NCI-H2107 treated with DMSO at 0.1 percent for 48 hours (cell line): ENCODE measurements around the gene CNOT2.

Source experiments
- DNase-seq: peaks from one replicate; lab custom pipeline; 2025; ENCODE audit not compliant: unreplicated experiment; lab: John Stamatoyannopoulos, UW

The CNOT2 gene, protein sequence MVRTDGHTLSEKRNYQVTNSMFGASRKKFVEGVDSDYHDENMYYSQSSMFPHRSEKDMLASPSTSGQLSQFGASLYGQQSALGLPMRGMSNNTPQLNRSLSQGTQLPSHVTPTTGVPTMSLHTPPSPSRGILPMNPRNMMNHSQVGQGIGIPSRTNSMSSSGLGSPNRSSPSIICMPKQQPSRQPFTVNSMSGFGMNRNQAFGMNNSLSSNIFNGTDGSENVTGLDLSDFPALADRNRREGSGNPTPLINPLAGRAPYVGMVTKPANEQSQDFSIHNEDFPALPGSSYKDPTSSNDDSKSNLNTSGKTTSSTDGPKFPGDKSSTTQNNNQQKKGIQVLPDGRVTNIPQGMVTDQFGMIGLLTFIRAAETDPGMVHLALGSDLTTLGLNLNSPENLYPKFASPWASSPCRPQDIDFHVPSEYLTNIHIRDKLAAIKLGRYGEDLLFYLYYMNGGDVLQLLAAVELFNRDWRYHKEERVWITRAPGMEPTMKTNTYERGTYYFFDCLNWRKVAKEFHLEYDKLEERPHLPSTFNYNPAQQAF

DNA sequence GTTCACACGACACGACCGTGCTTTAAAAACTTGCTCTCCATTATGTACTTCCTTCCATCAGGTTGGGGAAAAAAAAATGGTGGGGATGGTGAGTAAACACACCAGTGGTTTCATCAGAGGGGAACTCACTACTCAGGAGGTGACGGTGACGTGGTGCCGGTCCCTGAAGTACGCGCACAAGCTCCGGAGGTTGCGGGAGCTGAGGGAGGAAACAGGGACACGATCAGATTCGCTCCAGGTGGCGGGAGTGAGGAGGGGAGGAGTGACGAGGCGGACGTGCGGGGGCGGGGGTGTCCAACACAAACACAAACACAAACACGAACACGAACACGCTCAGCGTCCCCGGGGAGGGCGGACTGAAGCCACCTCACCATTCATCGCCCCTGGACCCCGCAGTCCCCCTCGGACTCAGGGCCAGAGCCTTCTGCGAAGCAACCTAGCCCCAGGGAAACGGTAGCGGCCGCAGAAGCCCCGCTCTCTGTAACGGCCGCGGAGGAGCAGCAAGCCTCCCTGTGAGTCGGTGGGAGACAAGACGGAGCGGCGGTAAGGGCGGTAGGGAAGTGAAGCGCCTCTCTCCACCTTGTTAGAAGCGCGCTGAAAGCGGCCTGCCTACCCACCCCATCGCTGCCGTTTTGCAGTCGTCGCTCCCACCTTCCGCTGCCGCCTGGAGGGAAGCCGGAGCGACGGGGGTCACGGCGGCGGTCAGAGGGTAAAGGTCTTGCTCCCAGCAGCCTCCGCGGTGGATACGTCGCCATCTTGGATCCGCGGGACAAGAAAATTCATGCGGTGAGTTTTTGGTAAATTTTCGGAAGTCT, at the start of gene CNOT2:
TSS of gene CNOT2 (plus strand) at position 739 of the 815 bp plus-strand sequence. CDS start 34,794 bp downstream, outside the sequence.
- DNase-seq, result peak; percentile 72

DNA sequence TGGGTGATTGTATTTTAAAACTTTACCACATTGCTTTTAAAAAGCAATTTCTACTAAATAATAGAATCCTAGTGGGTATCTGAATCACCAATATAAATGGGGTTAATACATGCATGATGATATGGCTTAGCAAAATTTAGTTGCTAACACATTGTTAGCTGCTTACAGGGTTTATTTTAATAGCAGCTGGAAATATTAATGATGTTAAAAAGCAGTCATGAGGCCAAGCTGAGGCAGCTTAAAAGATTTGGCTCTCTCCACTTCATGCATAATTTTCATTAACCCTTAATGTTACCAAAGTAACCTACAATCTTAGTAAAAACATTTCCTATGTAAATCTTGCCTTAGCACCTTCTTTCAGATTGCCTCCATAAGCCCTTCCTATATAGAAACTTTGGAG, 49.2 kb upstream of the CNOT2 start:
- no peak for DNase-seq

DNA sequence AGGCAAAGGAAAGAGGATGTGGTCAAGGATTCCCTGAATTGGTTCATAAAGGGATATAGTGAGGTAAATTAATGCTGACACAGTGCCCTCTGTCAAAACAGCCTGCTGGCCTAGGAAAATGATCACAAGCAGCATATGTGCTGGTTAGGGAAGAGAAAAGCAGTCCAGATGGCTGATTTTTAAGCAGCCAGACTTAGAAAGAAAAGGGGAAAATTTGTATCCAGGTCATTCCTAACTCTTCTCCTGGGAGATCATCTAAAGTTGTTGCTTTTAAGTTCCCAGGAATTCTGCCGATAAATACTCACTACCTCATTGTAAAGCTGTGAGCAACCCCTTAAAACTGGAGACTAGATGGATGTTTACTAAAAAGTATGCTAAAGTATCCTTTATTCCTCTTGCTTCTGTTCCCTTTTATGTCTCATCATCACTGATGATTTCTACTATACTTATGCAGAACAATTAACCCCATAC, 46.4 kb upstream of the CNOT2 start:
- DNase-seq, result no peak

DNA sequence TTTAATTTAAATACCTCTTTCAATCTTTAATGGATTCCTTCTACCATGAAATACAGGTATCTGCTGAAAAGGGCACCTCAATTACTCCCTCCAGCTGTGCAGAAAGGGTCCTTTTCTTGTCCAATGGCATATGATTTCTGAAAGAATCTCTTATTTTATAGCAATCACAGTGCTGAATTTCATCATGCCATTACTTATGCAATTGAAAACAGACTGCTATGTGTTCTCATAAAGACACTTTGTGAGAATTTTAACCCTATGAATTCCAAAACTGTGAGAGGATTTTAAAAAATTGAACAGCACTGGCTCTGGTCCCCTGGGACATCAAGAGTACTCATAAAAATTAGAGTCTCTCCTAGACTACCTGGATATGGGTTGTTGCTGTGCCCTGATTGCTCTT, 45.9 kb upstream of the CNOT2 start:
- DNase-seq, result no peak

DNA sequence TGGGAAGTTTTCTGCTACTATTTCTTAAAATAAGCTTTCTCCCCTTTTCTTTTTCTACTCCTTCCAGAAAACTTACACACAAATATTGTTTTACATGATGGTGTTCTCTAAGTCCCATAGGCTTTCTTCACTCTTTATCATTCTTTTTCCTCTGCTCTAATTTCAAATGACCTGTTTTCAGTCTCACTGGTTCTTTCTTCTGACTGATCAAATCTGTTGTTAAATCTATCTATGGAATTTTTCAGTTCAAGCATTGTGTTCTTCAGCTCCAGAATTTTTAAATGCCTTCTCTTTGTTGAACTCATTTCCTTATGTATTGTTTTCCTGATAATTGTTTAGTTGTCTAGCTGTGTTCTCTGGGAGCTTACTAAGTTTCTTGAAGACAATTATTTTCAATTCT, 29.5 kb upstream of the CNOT2 start:
- DNase-seq, result no peak

DNA sequence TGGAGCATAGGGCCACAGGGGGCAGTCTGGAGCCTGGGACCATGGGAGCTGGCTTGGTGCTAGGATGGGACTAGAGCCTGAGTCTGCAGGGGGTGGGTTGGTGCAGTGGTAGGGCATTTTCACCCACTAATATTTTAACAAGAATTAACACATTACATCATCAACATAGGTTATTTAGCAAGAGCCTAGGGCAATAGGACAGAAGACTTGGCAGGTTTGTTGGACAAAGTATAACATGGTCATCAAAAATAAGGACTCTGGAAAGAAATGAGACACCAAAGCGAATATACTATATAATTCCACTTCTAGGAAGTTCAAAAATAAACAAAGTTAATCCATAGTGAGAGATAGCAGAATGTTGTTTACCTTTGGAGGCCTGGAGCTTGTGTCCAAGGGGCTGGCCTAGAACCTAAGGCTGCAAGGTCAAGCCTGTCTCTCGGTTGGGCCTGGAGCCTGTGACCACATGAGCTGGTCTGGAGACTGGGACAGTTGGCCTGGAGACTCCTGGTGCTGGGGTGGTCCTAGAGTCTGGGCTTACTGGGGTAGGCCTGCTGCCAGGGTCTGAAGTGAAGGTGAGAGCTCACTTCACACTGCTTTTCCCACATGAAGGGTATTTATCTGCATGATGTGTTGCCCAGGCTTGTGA, 28.1 kb upstream of the CNOT2 start:
- no peak for DNase-seq

DNA sequence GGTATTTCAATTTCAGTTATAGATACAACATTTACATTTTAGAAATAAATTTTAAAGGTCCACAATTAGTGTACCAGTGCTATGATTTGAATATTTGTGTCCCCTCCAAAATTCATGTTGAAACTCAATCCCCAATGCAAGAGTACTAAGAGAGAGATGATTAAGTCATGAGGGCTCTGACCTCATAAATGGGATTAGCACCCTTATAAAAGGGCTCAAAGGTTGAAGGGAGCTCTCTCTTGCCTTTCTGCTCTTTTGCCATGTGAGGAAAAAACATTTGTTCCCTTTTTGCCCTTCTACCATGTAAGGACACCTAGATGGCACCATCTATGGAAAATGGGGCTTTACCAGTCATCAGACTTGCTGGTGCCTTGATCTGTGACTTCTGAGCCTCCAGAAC, 25.8 kb upstream of the CNOT2 start:
- DNase-seq, result no peak

DNA sequence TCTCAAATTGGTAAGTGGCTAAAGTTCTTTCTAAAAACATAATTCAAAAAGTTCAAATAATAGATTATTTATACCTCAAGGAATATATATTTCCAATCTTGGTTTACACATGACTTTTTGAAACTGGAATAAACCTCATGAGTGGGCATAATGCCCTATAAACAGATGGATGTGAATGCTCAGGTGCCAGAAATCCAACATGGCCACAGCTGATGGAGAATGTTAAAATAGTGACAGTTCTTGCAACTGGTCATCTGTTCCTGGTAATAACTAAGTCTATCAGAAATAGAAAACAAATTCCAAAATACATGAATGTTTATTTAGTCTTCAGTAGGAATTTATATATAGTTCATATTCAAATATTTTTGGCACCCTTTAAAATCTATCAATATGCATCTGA, 21.6 kb upstream of the CNOT2 start:
- no peak for DNase-seq

DNA sequence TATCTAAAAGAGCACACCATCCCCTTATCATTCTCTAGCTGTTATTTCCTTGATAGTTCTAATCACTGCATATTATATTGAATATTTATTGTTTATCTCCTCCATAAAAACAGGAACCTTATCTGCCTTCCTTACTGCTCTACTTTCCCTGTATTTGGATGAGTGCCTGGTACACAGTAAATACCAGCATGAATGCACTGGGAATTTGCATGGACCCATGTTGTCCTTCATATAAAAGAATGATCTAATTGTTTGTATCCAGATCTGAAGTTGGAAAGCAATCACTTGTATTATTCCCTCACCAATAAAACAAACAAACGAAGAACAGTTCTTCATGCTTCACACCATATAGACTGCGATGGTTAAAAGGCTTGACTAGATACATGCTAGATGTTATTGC, 15.3 kb upstream of the CNOT2 start:
- no peak for DNase-seq

DNA sequence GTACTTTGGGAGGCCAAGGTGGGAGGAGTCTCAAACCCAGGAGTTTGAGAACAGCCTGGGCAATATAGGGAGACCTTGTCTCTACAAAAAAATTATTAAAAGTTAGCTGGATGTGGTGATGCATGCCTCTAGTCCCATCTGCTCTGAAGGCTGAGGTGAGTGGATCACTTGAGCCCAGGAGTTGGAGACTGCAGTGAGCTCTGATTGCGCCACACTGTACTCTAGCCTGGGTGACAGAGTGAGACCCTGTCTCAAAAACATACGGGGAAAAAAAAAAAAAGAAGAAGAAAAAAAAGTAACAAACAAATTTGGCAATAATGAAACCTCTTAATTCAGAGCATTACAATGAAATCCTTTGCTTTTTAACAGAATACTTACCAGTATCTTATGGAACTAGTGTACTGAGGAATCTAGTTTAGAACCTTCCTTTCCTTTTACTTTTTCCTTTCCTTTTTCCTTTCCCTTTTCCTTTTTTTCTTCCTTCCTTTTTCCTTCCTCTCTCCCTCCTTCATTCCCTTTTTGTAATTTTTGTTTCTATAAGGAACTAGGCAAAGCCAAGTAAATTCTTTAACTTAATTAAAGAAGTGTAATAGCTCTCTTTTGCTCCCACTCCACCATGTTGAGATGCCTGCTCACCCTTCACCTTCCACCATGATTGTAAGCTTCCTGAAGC, 12.2 kb upstream of the CNOT2 start:
- DNase-seq, result no peak

DNA sequence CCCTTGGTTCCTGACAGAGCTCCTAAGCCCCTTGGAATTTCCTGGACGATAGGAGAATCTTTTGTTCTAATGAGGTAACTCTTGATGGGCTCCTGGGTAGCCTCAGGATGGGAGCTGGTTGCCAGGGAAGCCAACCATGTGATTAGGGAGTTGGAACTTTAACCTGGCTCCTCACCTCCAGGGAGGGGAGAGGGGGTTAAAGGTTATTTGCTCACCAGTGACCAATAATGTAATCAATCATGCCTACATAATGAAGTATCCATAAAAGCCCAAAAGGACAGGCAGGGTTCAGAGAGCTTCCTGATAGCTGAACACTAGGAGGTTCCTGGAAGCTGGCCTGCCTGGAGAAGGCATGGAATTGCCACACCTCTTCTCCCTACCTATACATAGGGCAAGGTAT, 6.2 kb upstream of the CNOT2 start:
- DNase-seq, result no peak

DNA sequence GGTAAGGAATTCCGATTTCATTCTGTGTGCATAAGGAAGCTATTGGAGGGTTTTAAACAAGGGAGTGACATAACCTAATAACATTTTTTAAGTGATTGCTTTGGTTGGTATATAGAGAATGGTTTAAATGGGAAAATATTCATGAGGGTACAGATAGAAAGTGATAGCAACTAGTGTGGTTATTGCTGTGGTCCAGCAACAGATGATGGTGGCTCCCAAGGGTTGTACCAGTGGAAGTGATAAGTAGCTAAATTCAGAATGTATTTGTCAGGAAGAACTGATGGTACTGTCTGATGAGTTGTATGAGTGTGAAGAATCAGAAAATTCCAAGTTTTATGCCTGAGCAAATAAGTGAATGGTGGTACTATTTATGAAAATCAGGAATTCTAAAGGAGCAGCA, 2.6 kb upstream of the CNOT2 start:
- DNase-seq, result no peak

DNA sequence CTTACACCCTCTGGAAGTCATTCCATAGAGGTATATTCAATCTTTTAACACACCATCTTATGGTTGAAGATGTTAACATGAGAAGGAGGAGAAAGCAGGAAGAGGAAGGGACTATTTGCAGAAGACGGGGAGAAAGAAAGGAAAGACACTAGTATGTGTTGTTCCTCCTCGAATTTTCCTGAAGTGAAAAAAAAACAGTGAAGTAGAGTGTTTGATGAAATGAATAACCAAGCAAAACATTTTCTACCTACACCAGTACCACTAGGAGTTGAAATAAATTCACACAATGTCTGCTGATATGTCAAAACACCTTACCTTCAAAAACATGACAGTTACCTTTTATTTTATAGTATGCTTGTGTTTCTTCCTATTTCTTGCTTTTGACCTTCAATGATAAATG, 1.4 kb upstream of the CNOT2 start:
- DNase-seq, result no peak

DNA sequence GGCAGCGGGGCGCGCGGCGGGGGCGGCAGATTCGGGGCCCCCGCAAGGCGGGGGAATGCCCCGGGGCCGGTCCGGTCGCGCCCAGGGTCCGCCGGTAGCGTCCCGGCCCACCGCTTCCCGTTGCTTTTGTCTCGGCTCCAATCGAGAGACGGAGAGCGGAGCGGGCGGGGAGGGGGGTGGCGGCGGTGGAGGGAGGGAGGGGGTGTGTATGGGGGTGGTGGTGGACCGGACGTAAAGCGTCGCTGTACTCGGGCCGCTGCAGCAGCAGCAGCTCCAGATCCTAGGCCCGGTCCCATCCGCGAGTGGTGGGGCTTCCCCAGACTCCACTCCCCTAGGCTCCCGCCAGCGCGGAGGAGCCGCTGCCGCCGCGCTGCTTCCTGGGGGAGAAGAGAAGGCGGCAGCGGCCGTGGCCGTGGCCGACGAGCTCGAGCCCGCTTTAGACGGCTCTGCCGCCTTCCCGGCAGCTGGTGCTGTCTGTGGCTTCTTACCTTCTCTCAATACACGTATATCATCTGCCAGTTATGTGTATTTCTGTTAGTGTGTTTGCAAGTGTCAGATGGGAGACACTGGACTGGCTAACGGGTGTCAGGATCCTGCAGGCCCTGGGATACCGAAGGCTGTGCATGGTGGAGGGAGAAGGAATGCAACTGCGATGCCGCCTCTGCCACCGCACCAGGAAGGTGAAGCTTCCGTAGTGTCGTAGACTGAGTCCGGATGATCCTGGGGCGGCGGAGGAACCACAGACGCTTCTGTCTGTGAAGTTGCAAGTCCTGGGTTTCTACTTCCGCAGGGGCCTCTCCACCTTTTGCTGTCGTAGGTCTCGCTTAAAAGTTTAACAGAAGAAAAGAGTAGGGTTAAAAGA, 508 bp downstream of the CNOT2 start:
- peak; percentile 37 for DNase-seq

DNA sequence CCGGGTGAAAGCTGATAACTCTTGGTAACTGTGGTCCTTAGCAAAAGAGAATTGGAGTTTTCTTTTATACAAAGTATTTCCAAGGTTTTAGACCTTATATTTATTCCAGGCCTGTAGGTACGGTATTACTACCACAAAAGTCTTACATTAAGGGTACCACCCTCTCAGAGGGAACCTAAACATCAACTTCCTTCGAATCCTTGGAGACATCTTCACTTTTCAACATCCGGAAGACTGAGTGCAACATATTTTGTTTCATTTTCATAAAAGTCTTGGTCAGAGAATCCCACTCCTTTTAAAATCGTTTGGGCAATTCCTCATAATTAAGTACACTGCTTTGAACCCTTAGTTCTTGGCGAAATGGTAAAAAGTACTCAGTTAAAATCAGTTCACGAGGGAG, 1.2 kb downstream of the CNOT2 start:
- no peak for DNase-seq

DNA sequence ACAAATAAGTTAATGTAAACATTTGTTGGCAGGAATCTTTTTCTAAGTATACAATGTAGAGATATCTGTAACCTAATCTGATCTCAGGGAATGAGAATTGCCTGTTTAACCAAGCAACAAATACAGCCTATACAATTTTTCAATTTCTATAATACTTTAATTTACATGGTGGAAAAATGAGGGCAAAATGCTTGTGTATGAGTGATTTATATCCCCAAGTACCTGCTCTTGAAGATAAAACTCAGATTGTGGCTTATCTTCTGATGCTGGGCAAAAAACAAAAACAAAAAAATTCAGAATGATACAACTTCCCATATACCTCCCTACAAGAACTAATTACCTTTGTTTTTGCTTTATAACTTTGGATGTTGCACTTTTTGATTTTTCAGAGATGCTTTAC, 2.2 kb downstream of the CNOT2 start:
- no peak for DNase-seq

DNA sequence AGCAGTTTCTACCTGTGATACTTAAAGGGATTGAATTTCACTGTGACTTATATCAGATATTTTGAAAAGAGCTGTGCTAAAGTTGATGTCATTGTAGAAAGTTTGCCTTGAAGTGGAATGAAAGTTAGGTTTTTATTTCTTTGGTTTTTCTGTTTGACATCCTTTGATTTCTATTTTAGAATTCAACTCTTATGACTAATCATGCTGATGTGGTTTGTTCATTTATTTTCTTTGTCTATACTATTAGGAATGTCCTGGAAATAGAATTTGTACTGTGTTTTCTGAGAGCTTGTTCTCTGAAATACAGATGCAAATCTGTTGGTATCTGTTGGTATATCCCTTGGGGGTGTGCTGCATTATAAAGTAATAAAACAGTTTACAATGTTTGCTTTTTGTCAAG, 3.3 kb downstream of the CNOT2 start:
- no peak for DNase-seq

DNA sequence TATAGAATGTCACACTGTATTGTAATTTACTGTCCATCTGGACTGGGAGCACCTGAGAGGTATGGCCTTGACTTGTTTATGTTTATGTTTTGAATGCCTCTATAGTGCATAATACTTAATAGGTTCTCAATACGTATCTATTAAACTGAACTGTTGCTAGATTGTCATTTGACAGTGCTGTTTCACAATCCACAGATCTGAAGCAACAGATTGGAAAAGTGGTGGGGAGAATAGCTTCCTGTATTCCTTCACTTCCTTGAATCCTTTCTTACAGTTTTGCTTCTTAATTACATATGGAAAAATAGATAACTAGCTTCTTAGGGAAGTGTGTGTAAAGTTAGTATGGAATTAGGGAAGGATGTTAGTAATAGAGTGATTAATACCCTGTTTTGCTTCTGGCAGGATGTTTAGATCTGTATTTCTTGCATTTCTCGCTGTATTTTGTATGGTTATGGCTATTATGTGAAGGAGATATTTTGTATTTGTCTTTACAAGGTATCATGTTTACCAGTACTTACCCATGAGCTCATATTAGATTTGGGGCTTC, 4.5 kb downstream of the CNOT2 start:
- no peak for DNase-seq

DNA sequence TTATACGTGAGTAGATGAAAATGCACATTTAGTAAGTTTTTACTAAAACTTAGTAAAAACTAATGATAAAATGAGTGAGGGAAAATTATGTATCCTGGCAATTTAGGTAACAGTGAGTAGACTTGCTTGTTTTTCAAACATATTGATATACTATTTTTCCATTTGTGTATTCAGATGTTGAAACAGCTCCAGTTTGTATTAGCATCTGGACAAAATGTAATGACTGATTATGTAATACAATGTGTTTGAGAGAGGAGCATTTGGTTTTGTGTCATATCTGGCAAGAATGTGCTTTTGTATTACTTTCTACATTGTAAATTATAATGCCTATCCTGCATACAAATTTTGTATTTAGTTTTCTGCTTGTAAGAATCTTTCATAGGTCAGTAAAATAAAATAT, 5.6 kb downstream of the CNOT2 start:
- DNase-seq, result no peak

DNA sequence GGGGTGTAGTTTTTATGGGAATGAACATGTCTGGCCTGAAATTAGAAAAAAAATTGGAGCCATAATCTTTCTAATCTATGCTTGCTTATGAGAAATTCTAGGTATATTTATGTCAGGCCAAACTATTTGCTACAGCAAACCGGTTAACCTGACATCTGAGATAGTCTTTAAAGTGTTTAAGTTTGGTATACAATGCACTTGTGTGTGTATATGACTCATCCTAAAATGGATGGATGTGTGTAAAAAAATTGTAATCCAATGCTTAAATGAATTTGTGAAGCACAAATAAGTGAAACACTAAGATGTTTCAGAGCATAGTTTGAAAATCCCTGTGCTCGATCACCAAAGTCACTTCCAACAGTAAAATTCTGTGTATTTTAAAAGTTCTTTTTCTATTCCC, 6.7 kb downstream of the CNOT2 start:
- DNase-seq, result no peak
